Keratinocyte (primary cell): ENCODE results near the gene ERC2. TPM values are rescaled to one million over a fixed set of nuclear protein-coding genes. Genes with fewer than 3 reads are reported as not detected.

Source experiments
- DNase-seq: peaks from one replicate; pipeline ENCODE4 v3.0.0-alpha.2; 2011; ENCODE audit warnings: low read depth, missing footprints, low spot score
- FAIRE-seq: peaks from 2 replicates; lab custom pipeline; 2011; peaks lifted over from hg19 to GRCh38; lab: Jason Lieb, UNC
- H2AFZ ChIP-seq: 2 replicates; pipeline ENCODE4 v1.6.0; 2012; ENCODE audit warnings: low read length, control low read depth, inconsistent platforms; ENCODE audit not compliant: control insufficient read depth
- H3K27ac ChIP-seq: 2 replicates; pipeline ENCODE4 v1.5.1; 2011; ENCODE audit warnings: low read length; ENCODE audit not compliant: control insufficient read depth, insufficient read depth
- H3K27me3 ChIP-seq: 3 replicates; pipeline ENCODE4 v1.6.0; 2011; ENCODE audit warnings: low read length; ENCODE audit not compliant: control insufficient read depth, insufficient read depth; ENCODE audit errors: extremely low read depth
- H3K36me3 ChIP-seq, 2 experiments: 2 replicates in 1 of 2; 3 replicates in 1 of 2; pipeline ENCODE4 v1.5.1; 2011; ENCODE audit warnings: low read length in 2 of 2, mild to moderate bottlenecking in 1 of 2; ENCODE audit not compliant: control insufficient read depth in 2 of 2, insufficient read depth in 2 of 2; ENCODE audit errors: extremely low read depth in 1 of 2
- H3K4me1 ChIP-seq: 3 replicates; pipeline ENCODE4 v1.5.1; 2011; ENCODE audit warnings: low read length; ENCODE audit not compliant: control insufficient read depth, insufficient read depth; ENCODE audit errors: extremely low read depth
- H3K4me2 ChIP-seq: 3 replicates; pipeline ENCODE4 v1.6.0; 2011; ENCODE audit warnings: low read depth, low read length; ENCODE audit not compliant: control insufficient read depth, insufficient read depth; ENCODE audit errors: extremely low read depth
- H3K4me3 ChIP-seq, 3 experiments: fragments of 200-600 bp in 1 of 3; sonication (generic) in 1 of 3; 2 replicates in 2 of 3; 3 replicates in 1 of 3; pipeline ENCODE4 v1.5.1; 2011 to 2016; ENCODE audit warnings: low read length in 3 of 3, mild to moderate bottlenecking in 3 of 3, control low read depth in 2 of 3, inconsistent platforms in 1 of 3, low read depth in 1 of 3, mixed read lengths in 1 of 3, mixed run types in 1 of 3, moderate library complexity in 1 of 3; ENCODE audit not compliant: control insufficient read depth in 2 of 3, insufficient read depth in 2 of 3; ENCODE audit errors: extremely low read depth in 1 of 3
- H3K79me2 ChIP-seq: 2 replicates; pipeline ENCODE4 v1.6.0; 2012; ENCODE audit warnings: low read length; ENCODE audit not compliant: control insufficient read depth, insufficient read depth
- H3K9ac ChIP-seq: 3 replicates; pipeline ENCODE4 v1.6.0; 2011; ENCODE audit warnings: low read length; ENCODE audit not compliant: control insufficient read depth, insufficient read depth; ENCODE audit errors: extremely low read depth
- H3K9me1 ChIP-seq: 3 replicates; pipeline ENCODE4 v1.6.0; 2011; ENCODE audit warnings: low read length; ENCODE audit not compliant: control insufficient read depth, insufficient read depth; ENCODE audit errors: extremely low read depth
- H3K9me3 ChIP-seq: 2 replicates; pipeline ENCODE4 v1.5.1; 2012; ENCODE audit warnings: low read depth, low read length; ENCODE audit not compliant: control insufficient read depth
- H4K20me1 ChIP-seq: 3 replicates; pipeline ENCODE4 v1.6.0; 2011; ENCODE audit warnings: low read length; ENCODE audit not compliant: control insufficient read depth, insufficient read depth; ENCODE audit errors: extremely low read depth
- EZH2 ChIP-seq: IDR thresholded peaks from one replicate; pipeline ENCODE4 v1.6.1; 2012; ENCODE audit warnings: inconsistent platforms, mild to moderate bottlenecking, low read length, moderate library complexity
- dilution Hi-C: fragments of 300-500 bp; cut with MboI; formaldehyde crosslinking; loops from one replicate; pipeline ENCODE4 v1.7.0; 2020; ENCODE audit warnings: low sequenced_read_pairs; ENCODE audit not compliant: extremely low pct_ligation_motif_present
- polyA plus RNA-seq, 5 experiments: library from polyadenylated mRNA; depleted of rRNA in 3 of 5; stranded (reverse) in 3 of 5; stranded (forward) in 1 of 5; unstranded in 1 of 5; fragments of >200 nt; gene quantifications; 1 replicate in 1 of 5; 2 replicates in 3 of 5; 3 replicates in 1 of 5; pipeline versions ENCODE4 v1.2.1 to v1.2.3, GENCODE V29; 2011 to 2012; ENCODE audit warnings: missing spikeins in 2 of 5, low read depth in 1 of 5, low replicate concordance in 1 of 5
- TF ChIP-seq, protein P1 (sequence below), 3 experiments: IDR thresholded peaks in 1 of 3; conservative IDR thresholded peaks in 1 of 3; optimal IDR thresholded peaks in 1 of 3; 2 replicates in 2 of 3; 3 replicates in 1 of 3; pipeline versions ENCODE3 to v1.5.1; 2011; ENCODE audit warnings: low read length in 3 of 3, mild to moderate bottlenecking in 3 of 3, moderate library complexity in 2 of 3, control low read depth in 1 of 3, inconsistent platforms in 1 of 3; ENCODE audit not compliant: insufficient read depth in 2 of 3; ENCODE audit errors: extremely low read depth in 1 of 3

The ERC2 gene
- polyA plus RNA-seq, 1 donor (not counting 4 experiments of a cell fraction or from before 2014, with no cell fraction given) = 0.08 TPM

DNA sequence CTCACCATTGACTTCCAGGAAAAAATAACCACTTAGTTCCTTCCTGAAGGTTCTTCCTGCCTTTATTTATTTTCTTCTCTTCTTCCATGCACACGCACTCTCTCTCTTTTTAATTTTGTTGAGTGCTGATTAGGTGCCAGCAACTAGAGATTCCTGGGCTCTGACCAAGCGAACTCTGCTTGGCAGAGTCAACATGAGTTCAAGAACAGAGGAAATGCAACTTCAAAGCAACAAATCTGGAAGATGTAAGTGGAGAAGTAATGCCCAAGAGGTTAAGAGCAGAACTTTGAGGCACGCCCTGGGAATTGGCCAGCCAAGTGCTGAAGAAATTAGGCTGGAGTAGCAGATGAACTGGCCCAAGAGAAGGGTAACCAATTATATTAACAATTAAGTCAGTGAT, 8.5 kb downstream of the ERC2 start:
- Histone ChIP-seq H3K4me3 (no peak overlapping the region), H3K36me3 (no peaks in the 10 kb centered on the region), H3K27ac (no peak overlapping the region), H4K20me1 (no peaks in the 10 kb centered on the region), H2AFZ (no peak overlapping the region), H3K9me3 (no peaks in the 10 kb centered on the region), H3K79me2 (no peaks in the 10 kb centered on the region), H3K27me3 (no peaks in the 10 kb centered on the region), H3K9me1 (no peaks in the 10 kb centered on the region), H3K9ac (no peak overlapping the region), H3K4me1 (no peaks in the 10 kb centered on the region), H3K4me2 (no peak overlapping the region)
- DNase-seq = no peak
- dilution Hi-C loops = no loop called here
- no peak for FAIRE-seq
- TF ChIP-seq, protein P1, sequence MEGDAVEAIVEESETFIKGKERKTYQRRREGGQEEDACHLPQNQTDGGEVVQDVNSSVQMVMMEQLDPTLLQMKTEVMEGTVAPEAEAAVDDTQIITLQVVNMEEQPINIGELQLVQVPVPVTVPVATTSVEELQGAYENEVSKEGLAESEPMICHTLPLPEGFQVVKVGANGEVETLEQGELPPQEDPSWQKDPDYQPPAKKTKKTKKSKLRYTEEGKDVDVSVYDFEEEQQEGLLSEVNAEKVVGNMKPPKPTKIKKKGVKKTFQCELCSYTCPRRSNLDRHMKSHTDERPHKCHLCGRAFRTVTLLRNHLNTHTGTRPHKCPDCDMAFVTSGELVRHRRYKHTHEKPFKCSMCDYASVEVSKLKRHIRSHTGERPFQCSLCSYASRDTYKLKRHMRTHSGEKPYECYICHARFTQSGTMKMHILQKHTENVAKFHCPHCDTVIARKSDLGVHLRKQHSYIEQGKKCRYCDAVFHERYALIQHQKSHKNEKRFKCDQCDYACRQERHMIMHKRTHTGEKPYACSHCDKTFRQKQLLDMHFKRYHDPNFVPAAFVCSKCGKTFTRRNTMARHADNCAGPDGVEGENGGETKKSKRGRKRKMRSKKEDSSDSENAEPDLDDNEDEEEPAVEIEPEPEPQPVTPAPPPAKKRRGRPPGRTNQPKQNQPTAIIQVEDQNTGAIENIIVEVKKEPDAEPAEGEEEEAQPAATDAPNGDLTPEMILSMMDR (optimal IDR thresholded peaks at IDR 0.05 in 1 of 3, IDR thresholded peaks at IDR 0.05 in 1 of 3, conservative IDR thresholded peaks at IDR 0.05 in 1 of 3; ENCODE audit: extremely low read depth in 1 of 3, insufficient read depth in 2 of 3, low read length in 3 of 3) = no peak
- no peak for TF ChIP-seq EZH2

- no peak for FAIRE-seq
- dilution Hi-C loops = no loop called here
- Histone ChIP-seq H3K4me1 (no peaks in the 10 kb centered on the region), H3K36me3 (no peaks in the 10 kb centered on the region), H3K9me3 (no peaks in the 10 kb centered on the region), H3K27me3 (no peaks in the 10 kb centered on the region), H3K4me3 (no peak overlapping the region), H3K79me2 (no peaks in the 10 kb centered on the region), H3K27ac (no peak overlapping the region), H3K9ac (no peak overlapping the region), H4K20me1 (no peaks in the 10 kb centered on the region), H2AFZ (no peak overlapping the region), H3K4me2 (no peak overlapping the region), H3K9me1 (no peaks in the 10 kb centered on the region)
- no peak for TF ChIP-seq EZH2
- TF ChIP-seq, protein P1 (optimal IDR thresholded peaks at IDR 0.05 in 1 of 3, IDR thresholded peaks at IDR 0.05 in 1 of 3, conservative IDR thresholded peaks at IDR 0.05 in 1 of 3; ENCODE audit: extremely low read depth in 1 of 3, insufficient read depth in 2 of 3, low read length in 3 of 3) = no peak
- no peak for DNase-seq
Measured at GRCh38 chr3:56459104-56459496, 9.2 kb downstream of the ERC2 start.
